Sigmoid colon (tissue), 7 donors: ENCODE data around the gene DDB1. TPM values are rescaled to one million over a fixed set of nuclear protein-coding genes. Genes with fewer than 3 reads are reported as not detected.

Source experiments
- DNase-seq: peaks from one replicate; pipeline ENCODE4 v3.0.0-alpha.2; 2019
- H3K27ac ChIP-seq, 4 donors: fragments of 200-600 bp; sonication (generic); one replicate each; pipeline ENCODE4 v1.5.1; 2016 to 2019; ENCODE audit warnings: mild to moderate bottlenecking in 1 of 4
- H3K27me3 ChIP-seq, 3 donors: fragments of 200-600 bp; sonication (generic); one replicate each; pipeline ENCODE4 v1.5.1; 2019; ENCODE audit warnings: mild to moderate bottlenecking in 1 of 3
- H3K36me3 ChIP-seq, 4 donors: fragments of 200-600 bp; sonication (generic); one replicate each; pipeline ENCODE4 v1.5.1; 2016 to 2019
- H3K4me1 ChIP-seq, 4 donors: fragments of 200-600 bp; sonication (generic); one replicate each; pipeline ENCODE4 v1.5.1; 2017 to 2019
- H3K4me3 ChIP-seq, 4 donors: fragments of 200-600 bp; sonication (generic); one replicate each; pipeline ENCODE4 v1.5.1; 2017 to 2019; ENCODE audit warnings: mild to moderate bottlenecking in 2 of 4, moderate library complexity in 1 of 4
- H3K9me3 ChIP-seq, 4 donors: fragments of 200-600 bp in 3 of 4; sonication (generic) in 3 of 4; one replicate each; pipeline versions ENCODE4 v1.5.1 to v1.6.1; 2013 to 2019
- CTCF ChIP-seq, 4 experiments: fragments of 450-650 bp in 3 of 4; fragments of 200-600 bp in 1 of 4; IDR thresholded peaks; one replicate each; pipeline ENCODE4 v1.5.1; 2016 to 2019; ENCODE audit warnings: antibody characterized with exemption in 4 of 4, mild to moderate bottlenecking in 3 of 4, moderate library complexity in 2 of 4
- EP300 ChIP-seq, 4 donors: sonication (generic); formaldehyde crosslinking; IDR thresholded peaks; one replicate each; pipeline ENCODE4 v1.6.1; 2017; ENCODE audit warnings: antibody characterized with exemption in 4 of 4
- POLR2A ChIP-seq, 2 donors: fragments of 450-650 bp; IDR thresholded peaks; one replicate each; pipeline ENCODE4 v1.6.1; 2016; ENCODE audit warnings: antibody characterized with exemption in 2 of 2, mild to moderate bottlenecking in 2 of 2, moderate library complexity in 2 of 2
- POLR2AphosphoS5 ChIP-seq, 4 donors: sonication (generic); formaldehyde crosslinking; IDR thresholded peaks; one replicate each; pipeline ENCODE4 v1.6.1; 2017; ENCODE audit warnings: antibody characterized with exemption in 4 of 4
- WGBS, 2 donors: extraction: QIAGEN DNeasy Blood & Tissue Kit; methylation state at CpG; one replicate each; pipeline ENCODE4 v1.1.7; 2013; 5-methylcytosine and 5-hydroxymethylcytosine counted together
- intact Hi-C: fragments of 100-400 bp; cut with DNase I; formaldehyde crosslinking; loops from one replicate; pipeline ENCODE4 v1.15.1; 2023
- polyA plus RNA-seq, 3 donors: library from polyadenylated mRNA; stranded (reverse); fragments of 200-250 nt; gene quantifications; one replicate each; pipeline ENCODE4 v1.2.3, GENCODE V29; 2013
- total RNA-seq, 4 donors: library from RNA; depleted of rRNA; stranded (reverse); fragments of >200 nt; gene quantifications; one replicate each; pipeline ENCODE4 v1.1.0, GENCODE V29; 2016
- donor health status: healthy with polysubstance abuse.
- donor health status: Bipolar disorder and iron deficiency.
- donor health status: healthy.

The DDB1 gene
- total and polyA plus RNA-seq, 7 donors = 68.2 to 120 (median 103) TPM

GRCh38 chr11:61315260-61315659 is 17.6 kb downstream of the DDB1 start:
- 90 to 96% methylated on average over 2 of the region's 2 CpGs for WGBS, 2 donors
- Histone ChIP-seq H3K4me3 (no peak overlapping the region), H3K36me3 (peaks cover 52 to 100% (median 73%) of the 10 kb centered on the region in 4 donors), H3K4me1 (no peaks in the 10 kb centered on the region), H3K9me3 (no peaks in the 10 kb centered on the region), H3K27ac (no peak overlapping the region), H3K27me3 (no peaks in the 10 kb centered on the region)
- intact Hi-C loops = no loop called here
- DNase-seq = no peak
- no peak for TF ChIP-seq EP300 (IDR thresholded peaks at IDR 0.05)
- TF ChIP-seq CTCF (IDR thresholded peaks at IDR 0.05) = no peak
- TF ChIP-seq POLR2AphosphoS5 (IDR thresholded peaks at IDR 0.05) = no peak
- no peak for TF ChIP-seq POLR2A (IDR thresholded peaks at IDR 0.05)

GRCh38 chr11:61310749-61311148 is 22.2 kb downstream of the DDB1 start:
- Histone ChIP-seq H3K9me3 (no peaks in the 10 kb centered on the region), H3K4me3 (no peak overlapping the region), H3K4me1 (no peaks in the 10 kb centered on the region), H3K27ac (no peak overlapping the region), H3K27me3 (no peaks in the 10 kb centered on the region), H3K36me3 (peaks cover 82 to 100% (median 86%) of the 10 kb centered on the region in 4 donors)
- 88 to 94% methylated on average over 8 of the region's 8 CpGs for WGBS, 2 donors
- intact Hi-C loops = no loop called here
- TF ChIP-seq CTCF (IDR thresholded peaks at IDR 0.05) = no peak
- no peak for TF ChIP-seq EP300 (IDR thresholded peaks at IDR 0.05)
- no peak for TF ChIP-seq POLR2A (IDR thresholded peaks at IDR 0.05)
- TF ChIP-seq POLR2AphosphoS5 (IDR thresholded peaks at IDR 0.05) = no peak
- no peak for DNase-seq

- intact Hi-C loops = no loop called here
- Histone ChIP-seq H3K27me3 (no peaks in the 10 kb centered on the region), H3K9me3 (no peaks in the 10 kb centered on the region), H3K4me1 (no peaks in the 10 kb centered on the region), H3K36me3 (peaks cover 77 to 100% (median 82%) of the 10 kb centered on the region in 4 donors), H3K4me3 (no peak overlapping the region), H3K27ac (no peak overlapping the region)
- WGBS, 2 donors = 94 to 97% methylated on average over 7 of the region's 7 CpGs
- no peak for TF ChIP-seq CTCF (IDR thresholded peaks at IDR 0.05)
- no peak for TF ChIP-seq POLR2AphosphoS5 (IDR thresholded peaks at IDR 0.05)
- TF ChIP-seq EP300 (IDR thresholded peaks at IDR 0.05) = no peak
- TF ChIP-seq POLR2A (IDR thresholded peaks at IDR 0.05) = no peak
- DNase-seq = no peak
Measured at GRCh38 chr11:61309739-61310138, 23.2 kb downstream of the DDB1 start.

GRCh38 chr11:61309141-61309540 is 23.8 kb downstream of the DDB1 start:
- TF ChIP-seq POLR2AphosphoS5 (IDR thresholded peaks at IDR 0.05) (no peak), EP300 (IDR thresholded peaks at IDR 0.05) (no peak), CTCF (IDR thresholded peaks at IDR 0.05) (no peak)
- Histone ChIP-seq H3K4me3 (no peak overlapping the region), H3K27me3 (no peaks in the 10 kb centered on the region), H3K4me1 (no peaks in the 10 kb centered on the region), H3K36me3 (peaks cover 74 to 100% (median 79%) of the 10 kb centered on the region in 4 donors), H3K9me3 (no peaks in the 10 kb centered on the region), H3K27ac (no peak overlapping the region)
- no peak for DNase-seq
- intact Hi-C loops = no loop called here
- WGBS, 2 donors = 91 to 93% methylated on average over 4 of the region's 4 CpGs

- Histone ChIP-seq H3K27ac (no peak overlapping the region), H3K9me3 (no peaks in the 10 kb centered on the region), H3K36me3 (peaks cover 67 to 100% (median 79%) of the 10 kb centered on the region in 4 donors), H3K27me3 (no peaks in the 10 kb centered on the region), H3K4me3 (no peak overlapping the region), H3K4me1 (no peaks in the 10 kb centered on the region)
- intact Hi-C loops = no loop called here
- TF ChIP-seq POLR2AphosphoS5 (IDR thresholded peaks at IDR 0.05) (no peak), POLR2A (IDR thresholded peaks at IDR 0.05) (no peak)
- WGBS, 2 donors = 90 to 91% methylated on average over 1 of the region's 1 CpG
- no peak for DNase-seq
Measured at GRCh38 chr11:61307354-61307753, 25.6 kb downstream of the DDB1 start.
